HG03460 (cell line): ENCODE measurements around the gene COX4I2.

Experiments
- ATAC-seq: cut with Tn5 transposase; IDR thresholded peaks from one replicate; pipeline ENCODE4 v1.9.1; 2021; ENCODE audit not compliant: unreplicated experiment

The COX4I2 gene

GRCh38 chr20:31693402-31693801 lies 55.7 kb downstream of the COX4I2 start:
- no peak for ATAC-seq

DNA sequence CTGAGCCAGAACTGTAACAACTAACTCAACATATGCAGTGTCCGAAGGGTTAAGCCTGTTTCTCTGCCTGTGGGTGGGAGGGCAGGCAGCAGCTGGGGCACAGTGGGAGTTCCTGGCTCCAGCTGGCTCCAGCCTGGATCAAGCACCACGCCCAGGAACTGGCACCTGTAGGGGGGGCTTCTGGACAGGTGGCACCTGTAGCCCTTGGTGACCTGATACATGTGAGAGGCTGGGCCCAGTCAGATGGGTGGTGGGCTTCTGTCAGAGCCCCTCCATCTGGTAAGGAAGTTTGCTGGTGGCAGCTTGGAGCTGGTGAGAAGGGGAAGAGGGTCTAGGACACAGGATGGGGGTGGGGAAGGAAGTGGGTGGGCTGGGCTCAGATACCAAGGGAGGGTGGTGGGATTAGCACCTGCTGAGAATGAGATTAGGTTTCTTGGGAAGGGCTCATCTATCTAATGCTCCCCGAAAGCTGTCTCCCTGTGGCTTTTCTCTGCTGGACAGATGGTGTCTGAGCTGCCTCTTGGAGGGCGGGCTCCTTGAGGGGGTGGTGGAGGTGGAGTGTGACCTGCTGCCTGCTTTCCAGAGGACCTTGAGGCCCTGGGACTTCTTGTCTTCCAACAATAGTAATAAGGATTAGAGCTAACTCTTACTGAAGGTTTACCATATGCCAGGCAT lies 56.4 kb downstream of the COX4I2 start:
- no peak for ATAC-seq
